ENCODE results near the gene CST6. TPM values are rescaled to one million over a fixed set of nuclear protein-coding genes. Genes with fewer than 3 reads are reported as not detected.

The CST6 gene
- total RNA-seq, 1 donor from 2014 or later: 1.1 TPM

- Mint-ChIP-seq H3K27me3 (ENCODE audit: low read depth) (no peaks in the 10 kb centered on the region), H3K36me3 (peaks cover 11% of the 10 kb centered on the region), H3K9me3 (no peaks in the 10 kb centered on the region), H3K4me3 (no peak overlapping the region), H3K27ac (no peak overlapping the region), H3K4me1 (no peaks in the 10 kb centered on the region)
- DNase-seq (ENCODE audit: low spot score in 2 of 2, unreplicated experiment in 2 of 2): no peak
- TF ChIP-seq CTCF (IDR thresholded peaks at IDR 0.05; ENCODE audit: unreplicated experiment): no peak
These were observed 19.8 kb upstream of the CST6 start for GRCh38 chr11:65992056-65992455.

DNA sequence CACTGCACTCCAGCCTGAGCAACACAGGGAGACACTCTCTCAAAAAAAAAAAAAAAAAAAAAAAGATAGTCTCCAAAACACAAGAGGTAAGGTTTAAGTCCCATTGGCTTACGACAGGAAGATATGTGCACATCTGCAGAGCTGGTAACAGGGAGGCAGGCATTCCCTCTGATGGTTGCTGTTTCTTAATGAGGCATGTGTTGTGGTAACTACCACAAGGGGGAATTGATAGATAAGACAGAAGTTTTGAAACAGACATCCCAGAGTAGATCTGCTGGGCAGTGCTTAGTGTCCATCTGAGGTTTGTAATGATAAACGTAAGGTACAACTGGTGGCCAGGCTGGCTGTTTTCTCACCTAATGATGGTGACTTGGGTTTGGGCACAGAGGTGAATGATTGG lies 14.5 kb upstream of the CST6 start:
- DNase-seq (ENCODE audit: low spot score in 2 of 2, unreplicated experiment in 2 of 2): no peak
- no peak for TF ChIP-seq CTCF (IDR thresholded peaks at IDR 0.05; ENCODE audit: unreplicated experiment)
- Mint-ChIP-seq H3K27ac (no peak overlapping the region), H3K27me3 (ENCODE audit: low read depth) (no peaks in the 10 kb centered on the region), H3K4me3 (no peak overlapping the region), H3K9me3 (no peaks in the 10 kb centered on the region), H3K4me1 (peaks cover 10% of the 10 kb centered on the region), H3K36me3 (peaks cover 23% of the 10 kb centered on the region)

DNA sequence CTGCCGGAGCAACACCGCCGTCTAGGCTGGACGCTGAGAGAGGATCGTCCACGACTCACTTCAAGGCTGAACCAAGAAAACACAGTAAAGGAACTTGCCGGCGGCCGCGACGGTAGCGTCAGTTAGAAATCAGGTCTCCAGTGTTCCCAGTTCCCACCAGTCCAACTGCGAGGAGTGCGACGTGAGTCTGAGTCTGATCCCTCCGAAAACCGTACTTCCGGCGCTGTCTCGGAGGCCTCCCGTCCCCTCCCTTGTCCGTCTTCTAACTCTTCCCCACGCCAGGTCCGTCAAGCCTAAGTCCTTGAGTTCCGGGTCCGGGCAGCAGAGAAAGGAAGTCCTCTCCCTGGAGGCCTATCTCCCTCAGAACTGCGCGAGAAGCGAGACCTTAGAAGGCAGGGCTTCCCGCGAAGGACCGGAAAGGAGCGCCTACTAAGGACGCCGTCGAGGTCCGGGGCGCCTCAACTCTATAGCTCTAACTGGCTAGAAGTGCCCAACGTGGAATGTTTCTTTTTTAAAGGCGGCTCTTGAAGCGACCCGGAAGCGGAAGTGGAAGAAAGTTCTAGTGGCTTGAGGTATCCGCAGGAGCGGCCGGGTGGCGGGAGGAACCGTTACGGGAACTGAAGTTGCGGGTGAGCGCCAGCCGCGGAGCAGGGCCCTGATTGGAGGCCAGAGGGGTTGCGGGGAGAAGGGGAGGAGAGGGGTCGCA lies 9.7 kb upstream of the CST6 start, which contains the start of the genes BANF1 and EIF1AD:
Gene BANF1 (plus strand): TSS at position 562 of the 706 bp plus-strand sequence. CDS start 748 bp downstream, outside the sequence.
Gene EIF1AD (minus strand): TSS at position 216 of the 706 bp plus-strand sequence. CDS start 1,768 bp downstream, outside the sequence.
- Mint-ChIP-seq H3K36me3 (peaks cover 17% of the 10 kb centered on the region), H3K4me1 (peaks cover 23% of the 10 kb centered on the region), H3K4me3 (peak within 1 kb of the TSS; percentile 97), H3K27ac (peak within 1 kb of the TSS; percentile 100), H3K9me3 (no peaks in the 10 kb centered on the region), H3K27me3 (ENCODE audit: low read depth) (no peaks in the 10 kb centered on the region)
- TF ChIP-seq CTCF (IDR thresholded peaks at IDR 0.05; ENCODE audit: unreplicated experiment): no peak
- DNase-seq (ENCODE audit: low spot score in 2 of 2, unreplicated experiment in 2 of 2): peak; percentile 72 to 90

- TF ChIP-seq CTCF (IDR thresholded peaks at IDR 0.05; ENCODE audit: unreplicated experiment): no peak
- Mint-ChIP-seq H3K36me3 (peaks cover 11% of the 10 kb centered on the region), H3K4me1 (peaks cover 23% of the 10 kb centered on the region), H3K27me3 (ENCODE audit: low read depth) (no peaks in the 10 kb centered on the region), H3K27ac (peak overlapping the region; percentile 100), H3K9me3 (no peaks in the 10 kb centered on the region), H3K4me3 (peak overlapping the region; percentile 97)
- DNase-seq (ENCODE audit: low spot score in 2 of 2, unreplicated experiment in 2 of 2): no peak
These were observed 9.1 kb upstream of the CST6 start for GRCh38 chr11:66002648-66003225.

GRCh38 chr11:66003291-66003690 lies 8.5 kb upstream of the CST6 start:
- TF ChIP-seq CTCF (IDR thresholded peaks at IDR 0.05; ENCODE audit: unreplicated experiment): no peak
- H3K9me3 Mint-ChIP-seq: no peaks in the 10 kb centered on the region
- H3K36me3 Mint-ChIP-seq: peaks cover 8% of the 10 kb centered on the region
- DNase-seq (ENCODE audit: low spot score in 2 of 2, unreplicated experiment in 2 of 2): no peak
- H3K4me3 Mint-ChIP-seq: peak overlapping the region; percentile 97
- peaks cover 23% of the 10 kb centered on the region for H3K4me1 Mint-ChIP-seq
- H3K27me3 Mint-ChIP-seq (ENCODE audit: low read depth): no peaks in the 10 kb centered on the region
- H3K27ac Mint-ChIP-seq: peak overlapping the region; percentile 90
